ENCODE results near the gene GLB1L2. TPM values are rescaled to one million over a fixed set of nuclear protein-coding genes. Genes with fewer than 3 reads are reported as not detected.

GLB1L2 gene
- total RNA-seq, 2 donors from 2014 or later = 9.9 to 12.5 TPM

- Mint-ChIP-seq H3K27me3 (ENCODE audit: insufficient read depth) (peaks cover 6% of the 10 kb centered on the region), H3K36me3 (ENCODE audit: low read depth) (no peaks in the 10 kb centered on the region), H3K9me3 (no peaks in the 10 kb centered on the region), H3K4me3 (no peak overlapping the region), H3K4me1 (peaks cover 1% of the 10 kb centered on the region), H3K27ac (no peak overlapping the region)
- peak; percentile 97 for TF ChIP-seq CTCF (conservative IDR thresholded peaks at IDR 0.05)
- Histone ChIP-seq H3K4me3 (ENCODE audit: low read length) (no peak overlapping the region), H3K27me3 (ENCODE audit: control insufficient read depth, insufficient read depth, low read length, poor library complexity, severe bottlenecking) (no peaks in the 10 kb centered on the region), H3K36me3 (ENCODE audit: control insufficient read depth, insufficient read depth, low read length) (no peaks in the 10 kb centered on the region), H3K9ac (ENCODE audit: extremely low read depth, low read length, poor library complexity, severe bottlenecking) (no peak overlapping the region), H3K4me1 (ENCODE audit: control insufficient read depth, insufficient read depth, low read length) (no peaks in the 10 kb centered on the region), H3K9me3 (ENCODE audit: control insufficient read depth, low read length) (no peaks in the 10 kb centered on the region), H3K27ac (ENCODE audit: low read depth, low read length) (no peak overlapping the region)
- WGBS, 2 experiments (ENCODE audit: insufficient coverage in 1 of 2, insufficient read length in 1 of 2) = 39 to 44% methylated on average over 16 to 28 of the region's 30 CpGs
- peak; percentile 98 for DNase-seq
Observed at GRCh38 chr11:134360050-134360835, 28.5 kb downstream of the GLB1L2 start.

GRCh38 chr11:134361661-134362060, 29.9 kb downstream of the GLB1L2 start:
- peak; percentile 43 for DNase-seq
- WGBS, 2 experiments (ENCODE audit: insufficient coverage in 1 of 2, insufficient read length in 1 of 2) = 84 to 91% methylated on average over 22 to 26 of the region's 26 CpGs
- no peak overlapping the region for H3K27ac Mint-ChIP-seq

GRCh38 chr11:134362192-134362901, 30.6 kb downstream of the GLB1L2 start:
- Histone ChIP-seq H3K27me3 (ENCODE audit: control insufficient read depth, insufficient read depth, low read length, poor library complexity, severe bottlenecking) (no peaks in the 10 kb centered on the region), H3K9me3 (ENCODE audit: control insufficient read depth, low read length) (no peaks in the 10 kb centered on the region), H3K4me1 (ENCODE audit: control insufficient read depth, insufficient read depth, low read length) (no peaks in the 10 kb centered on the region), H3K27ac (ENCODE audit: low read depth, low read length) (no peak overlapping the region), H3K9ac (ENCODE audit: extremely low read depth, low read length, poor library complexity, severe bottlenecking) (no peak overlapping the region), H3K36me3 (ENCODE audit: control insufficient read depth, insufficient read depth, low read length) (no peaks in the 10 kb centered on the region), H3K4me3 (ENCODE audit: low read length) (no peak overlapping the region)
- Mint-ChIP-seq H3K4me3 (no peak overlapping the region), H3K27me3 (ENCODE audit: insufficient read depth) (peaks cover 6% of the 10 kb centered on the region), H3K27ac (no peak overlapping the region), H3K36me3 (ENCODE audit: low read depth) (no peaks in the 10 kb centered on the region), H3K9me3 (no peaks in the 10 kb centered on the region), H3K4me1 (peaks cover 1% of the 10 kb centered on the region)
- 92 to 96% methylated on average over 25 to 32 of the region's 32 CpGs for WGBS, 2 experiments (ENCODE audit: insufficient coverage in 1 of 2, insufficient read length in 1 of 2)
- no peak for TF ChIP-seq CTCF (conservative IDR thresholded peaks at IDR 0.05)
- peak; percentile 36 for DNase-seq

More at GRCh38 chr11:134361661-134362060, 29.9 kb downstream of the GLB1L2 start:
- Histone ChIP-seq H3K9me3 (ENCODE audit: control insufficient read depth, low read length) (no peaks in the 10 kb centered on the region), H3K9ac (ENCODE audit: extremely low read depth, low read length, poor library complexity, severe bottlenecking) (no peak overlapping the region), H3K27ac (ENCODE audit: low read depth, low read length) (no peak overlapping the region), H3K4me3 (ENCODE audit: low read length) (no peak overlapping the region), H3K27me3 (ENCODE audit: control insufficient read depth, insufficient read depth, low read length, poor library complexity, severe bottlenecking) (no peaks in the 10 kb centered on the region), H3K36me3 (ENCODE audit: control insufficient read depth, insufficient read depth, low read length) (no peaks in the 10 kb centered on the region), H3K4me1 (ENCODE audit: control insufficient read depth, insufficient read depth, low read length) (no peaks in the 10 kb centered on the region)
- Mint-ChIP-seq H3K9me3 (no peaks in the 10 kb centered on the region), H3K4me1 (peaks cover 1% of the 10 kb centered on the region), H3K4me3 (no peak overlapping the region), H3K36me3 (ENCODE audit: low read depth) (no peaks in the 10 kb centered on the region), H3K27me3 (ENCODE audit: insufficient read depth) (peaks cover 6% of the 10 kb centered on the region)
- TF ChIP-seq CTCF (conservative IDR thresholded peaks at IDR 0.05) = no peak
